Urinary bladder (tissue), 4 donors: ENCODE results near the gene AGO1. TPM values are rescaled to one million over a fixed set of nuclear protein-coding genes. Genes with fewer than 3 reads are reported as not detected.
"Not testable (repeated sequence)": the region's sequence is repeated elsewhere in the genome, so short reads cannot be mapped to it uniquely, and the experiment has no call there.

Experiments used
- DNase-seq: peaks from one replicate; pipeline ENCODE4 v3.0.0-alpha.2; 2015; ENCODE audit errors: extremely low spot score
- H3K27ac ChIP-seq: one replicate; pipeline ENCODE4 v1.5.1; 2013; ENCODE audit warnings: low read depth, mild to moderate bottlenecking, moderate library complexity
- H3K36me3 ChIP-seq: one replicate; pipeline ENCODE4 v1.6.1; 2013; ENCODE audit warnings: mild to moderate bottlenecking, moderate library complexity; ENCODE audit not compliant: insufficient read depth
- H3K4me1 ChIP-seq: one replicate; pipeline ENCODE4 v1.6.1; 2013; ENCODE audit warnings: mild to moderate bottlenecking, moderate library complexity; ENCODE audit not compliant: insufficient read depth
- H3K4me3 ChIP-seq: one replicate; pipeline ENCODE4 v1.5.1; 2013; ENCODE audit warnings: low read depth, low read length
- WGBS: extraction: QIAGEN DNeasy Blood & Tissue Kit; methylation state at CpG from one replicate; pipeline ENCODE4 v1.1.7; 2013; 5-methylcytosine and 5-hydroxymethylcytosine counted together
- polyA plus RNA-seq: library from polyadenylated mRNA; stranded (reverse); fragments of 200-250 nt; gene quantifications from one replicate; pipeline ENCODE4 v1.2.3, GENCODE V29; 2013
- total RNA-seq: library from RNA; depleted of rRNA; stranded (reverse); fragments of >200 nt; gene quantifications from one replicate; pipeline ENCODE4 v1.2.3, GENCODE V29; 2014
- donor health status: healthy with polysubstance abuse.
- donor health status: healthy.

AGO1 gene
- total and polyA plus RNA-seq, 2 donors: 9.4 to 10.6 TPM

GRCh38 chr1:35854989-35855700, 27.9 kb upstream of the AGO1 start:
- DNase-seq: no peak
- peaks cover 3% of the 10 kb centered on the region for H3K36me3 ChIP-seq
- no peak overlapping the region for H3K27ac ChIP-seq

GRCh38 chr1:35856964-35857363, 26.0 kb upstream of the AGO1 start:
- WGBS: 67% methylated on average over 1 of the region's 1 CpG
- Histone ChIP-seq H3K4me3 (no peak overlapping the region), H3K4me1 (no peaks in the 10 kb centered on the region), H3K36me3 (no peaks in the 10 kb centered on the region), H3K27ac (no peak overlapping the region)
- no peak for DNase-seq

More at GRCh38 chr1:35854989-35855700, 27.9 kb upstream of the AGO1 start:
- H3K4me3 ChIP-seq: no peak overlapping the region
- WGBS: 52% methylated on average over 9 of the region's 9 CpGs
- H3K4me1 ChIP-seq: no peaks in the 10 kb centered on the region

GRCh38 chr1:35857830-35858229, 25.2 kb upstream of the AGO1 start:
- Histone ChIP-seq H3K36me3 (no peaks in the 10 kb centered on the region), H3K4me1 (no peaks in the 10 kb centered on the region), H3K27ac (no peak overlapping the region), H3K4me3 (no peak overlapping the region)
- DNase-seq: no peak

GRCh38 chr1:35860696-35861095, 22.3 kb upstream of the AGO1 start:
- H3K36me3 ChIP-seq: no peaks in the 10 kb centered on the region
- 80% methylated on average over 3 of the region's 3 CpGs for WGBS
- no peak overlapping the region for H3K27ac ChIP-seq
- no peak for DNase-seq
- H3K4me1 ChIP-seq: no peaks in the 10 kb centered on the region
- H3K4me3 ChIP-seq: no peak overlapping the region

- Histone ChIP-seq H3K4me3 (no peak overlapping the region), H3K27ac (no peak overlapping the region), H3K4me1 (no peaks in the 10 kb centered on the region), H3K36me3 (no peaks in the 10 kb centered on the region)
- 95% methylated on average over 1 of the region's 1 CpG for WGBS
- DNase-seq: no peak
Measured at GRCh38 chr1:35863136-35863535, 19.9 kb upstream of the AGO1 start.

- Histone ChIP-seq H3K4me1 (no peaks in the 10 kb centered on the region), H3K36me3 (no peaks in the 10 kb centered on the region), H3K27ac (no peak overlapping the region), H3K4me3 (no peak overlapping the region)
- no peak for DNase-seq
- 65% methylated on average over 3 of the region's 3 CpGs for WGBS
Measured at GRCh38 chr1:35863881-35864625, 19.0 kb upstream of the AGO1 start.

- Histone ChIP-seq H3K4me3 (no peak overlapping the region), H3K36me3 (no peaks in the 10 kb centered on the region), H3K4me1 (no peaks in the 10 kb centered on the region), H3K27ac (no peak overlapping the region)
- 79% methylated on average over 5 of the region's 5 CpGs for WGBS
- no peak for DNase-seq
Measured at GRCh38 chr1:35864813-35865212, 18.2 kb upstream of the AGO1 start.

- 75% methylated on average over 3 of the region's 3 CpGs for WGBS
- no peak overlapping the region for H3K4me3 ChIP-seq
- no peaks in the 10 kb centered on the region for H3K4me1 ChIP-seq
- DNase-seq: no peak
- no peak overlapping the region for H3K27ac ChIP-seq
- H3K36me3 ChIP-seq: no peaks in the 10 kb centered on the region
Measured at GRCh38 chr1:35866991-35867390, 16.0 kb upstream of the AGO1 start.

GRCh38 chr1:35869245-35869950, 13.6 kb upstream of the AGO1 start:
- not testable (repeated sequence) for H3K27ac ChIP-seq, H3K36me3 ChIP-seq, H3K4me1 ChIP-seq, DNase-seq, H3K4me3 ChIP-seq
- WGBS: 92% methylated on average over 34 of the region's 34 CpGs

GRCh38 chr1:35870651-35871309, 12.2 kb upstream of the AGO1 start:
- Histone ChIP-seq H3K4me3 (no peak overlapping the region), H3K36me3 (no peaks in the 10 kb centered on the region), H3K4me1 (no peaks in the 10 kb centered on the region), H3K27ac (no peak overlapping the region)
- 77% methylated on average over 2 of the region's 2 CpGs for WGBS
- DNase-seq: no peak

- no peak for DNase-seq
- Histone ChIP-seq H3K27ac (no peak overlapping the region), H3K4me3 (no peak overlapping the region), H3K4me1 (no peaks in the 10 kb centered on the region), H3K36me3 (no peaks in the 10 kb centered on the region)
- WGBS: 80% methylated on average over 4 of the region's 4 CpGs
Measured at GRCh38 chr1:35873243-35873750, 9.7 kb upstream of the AGO1 start.

GRCh38 chr1:35874115-35874514, 8.9 kb upstream of the AGO1 start:
- not testable (repeated sequence) for H3K36me3 ChIP-seq, H3K4me1 ChIP-seq, DNase-seq, H3K27ac ChIP-seq, H3K4me3 ChIP-seq
- 86% methylated on average over 4 of the region's 4 CpGs for WGBS

GRCh38 chr1:35876988-35877387, 6.0 kb upstream of the AGO1 start:
- H3K27ac ChIP-seq: no peak overlapping the region
- no peaks in the 10 kb centered on the region for H3K36me3 ChIP-seq
- no peak overlapping the region for H3K4me3 ChIP-seq
- no peaks in the 10 kb centered on the region for H3K4me1 ChIP-seq
- WGBS: 30% methylated on average over 5 of the region's 5 CpGs
- DNase-seq: no peak
